NCI-H2107 (cell line): ENCODE measurements around the gene VWA3A.
"Not testable (repeated sequence)": the region's sequence is repeated elsewhere in the genome, so short reads cannot be mapped to it uniquely, and the experiment has no call there.

Source experiments
- DNase-seq: peaks from one replicate; lab custom pipeline; 2025; lab: John Stamatoyannopoulos, UW

VWA3A gene

GRCh38 chr16:22139008-22139407 lies 46.7 kb downstream of the VWA3A start:
- no peak for DNase-seq

- DNase-seq: no peak
Observed at GRCh38 chr16:22139732-22140131, 47.4 kb downstream of the VWA3A start.

GRCh38 chr16:22141767-22142166 lies 49.4 kb downstream of the VWA3A start:
- no peak for DNase-seq

GRCh38 chr16:22144520-22144919 lies 52.2 kb downstream of the VWA3A start:
- DNase-seq: no peak

GRCh38 chr16:22147853-22148252 lies 55.5 kb downstream of the VWA3A start:
- no peak for DNase-seq

- DNase-seq: no peak
Observed at GRCh38 chr16:22151246-22151998, 59.1 kb downstream of the VWA3A start.

- no peak for DNase-seq
Observed at GRCh38 chr16:22152316-22152715, 60.0 kb downstream of the VWA3A start.

GRCh38 chr16:22153078-22153477 lies 60.7 kb downstream of the VWA3A start:
- DNase-seq: not testable (repeated sequence)

- no peak for DNase-seq
Observed at GRCh38 chr16:22161401-22161800, 69.1 kb downstream of the VWA3A start.

GRCh38 chr16:22161999-22162655 lies 69.8 kb downstream of the VWA3A start, which contains the start of gene SDR42E2:
Gene SDR42E2 (plus strand): TSS chr16:22162506. CDS start chr16:22165583, 3,077 bp downstream.
- no peak for DNase-seq

GRCh38 chr16:22162656-22163009 lies 70.3 kb downstream of the VWA3A start:
- no peak for DNase-seq

- no peak for DNase-seq
Observed at GRCh38 chr16:22163806-22164205, 71.5 kb downstream of the VWA3A start.

GRCh38 chr16:22164482-22164881 lies 72.1 kb downstream of the VWA3A start:
- DNase-seq: no peak

GRCh38 chr16:22165508-22166285 lies 73.4 kb downstream of the VWA3A start:
- no peak for DNase-seq

- no peak for DNase-seq
Observed at GRCh38 chr16:22171953-22172352, 79.6 kb downstream of the VWA3A start.

- not testable (repeated sequence) for DNase-seq
Observed at GRCh38 chr16:22172642-22173041, 80.3 kb downstream of the VWA3A start.

GRCh38 chr16:22174642-22175041 lies 82.3 kb downstream of the VWA3A start:
- no peak for DNase-seq

- DNase-seq: no peak
Observed at GRCh38 chr16:22177968-22178930, 85.9 kb downstream of the VWA3A start.

GRCh38 chr16:22181426-22181825 lies 89.1 kb downstream of the VWA3A start:
- DNase-seq: no peak

- no peak for DNase-seq
Observed at GRCh38 chr16:22181843-22182242, 89.5 kb downstream of the VWA3A start.

GRCh38 chr16:22183335-22183734 lies 91.0 kb downstream of the VWA3A start:
- no peak for DNase-seq
